ENCODE measurements around the gene LGALSL.

LGALSL gene

DNA sequence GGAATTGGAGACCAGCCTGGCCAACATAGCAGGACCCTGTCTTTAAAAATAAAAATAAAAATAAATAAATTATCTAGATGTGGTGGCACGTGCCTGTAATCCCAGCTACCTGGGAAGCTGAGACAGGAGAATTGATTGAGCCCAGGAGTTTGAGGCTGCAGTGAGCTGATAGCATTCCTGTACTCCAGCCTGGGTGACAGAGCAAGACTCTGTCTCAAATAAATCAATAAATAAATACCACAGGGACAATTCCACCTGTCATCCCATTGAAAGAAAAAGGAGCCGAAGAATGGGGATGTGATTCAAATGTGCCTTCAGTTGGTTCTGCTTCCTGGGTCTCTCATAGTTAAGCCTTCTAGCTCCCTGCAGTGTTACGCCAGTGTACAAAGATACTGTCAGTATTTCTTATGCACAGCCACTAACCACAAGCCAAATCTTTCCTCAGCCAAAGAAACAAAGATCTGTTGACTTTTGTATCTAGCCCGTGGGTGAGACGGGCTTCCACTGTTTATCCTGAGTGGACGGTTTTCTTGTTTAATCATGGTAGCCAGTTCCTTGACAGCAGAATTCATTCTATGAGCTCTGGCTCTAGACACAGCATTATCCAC is 12.6 kb downstream of the LGALSL start:
- Histone ChIP-seq H3K4me3 (replicated peaks; ENCODE audit: low read depth, low read length) (no peak overlapping the region), H3K36me3 (ENCODE audit: control insufficient read depth, insufficient read depth, low read length) (no peaks in the 10 kb centered on the region), H3K27me3 (replicated peaks; ENCODE audit: control insufficient read depth, insufficient read depth, low read length) (no peaks in the 10 kb centered on the region)
- no peak for TF ChIP-seq CTCF (IDR thresholded peaks at IDR 0.05; ENCODE audit: insufficient read depth, low read length, poor library complexity, severe bottlenecking)
- no peak for DNase-seq (ENCODE audit: extremely low read depth, insufficient read length)

GRCh38 chr2:64467096-64467843 is 13.3 kb downstream of the LGALSL start:
- Histone ChIP-seq H3K36me3 (ENCODE audit: control insufficient read depth, insufficient read depth, low read length) (no peaks in the 10 kb centered on the region), H3K27me3 (replicated peaks; ENCODE audit: control insufficient read depth, insufficient read depth, low read length) (no peaks in the 10 kb centered on the region), H3K4me3 (replicated peaks; ENCODE audit: low read depth, low read length) (no peak overlapping the region)
- no peak for TF ChIP-seq CTCF (IDR thresholded peaks at IDR 0.05; ENCODE audit: insufficient read depth, low read length, poor library complexity, severe bottlenecking)
- DNase-seq (ENCODE audit: extremely low read depth, insufficient read length): no peak

DNA sequence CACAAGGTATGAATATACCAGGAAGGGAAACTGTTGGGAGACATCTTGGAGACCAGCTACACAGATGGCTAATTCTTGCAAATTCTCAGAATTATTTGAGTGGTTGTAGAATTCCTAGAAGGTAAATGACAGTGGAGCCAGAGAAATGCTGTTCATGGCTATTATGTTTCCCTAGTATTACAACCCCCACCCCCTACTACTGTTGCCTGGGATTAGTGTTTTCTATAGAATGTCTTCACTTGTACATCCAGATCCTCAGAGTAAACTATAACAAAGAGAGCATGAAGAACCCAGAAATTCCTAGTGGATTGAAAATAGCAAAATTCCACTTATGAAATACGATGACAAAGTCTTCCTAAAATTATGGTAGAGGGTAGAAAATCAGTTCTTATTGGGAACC is 15.3 kb downstream of the LGALSL start:
- DNase-seq (ENCODE audit: extremely low read depth, insufficient read length): no peak
- H3K27me3 ChIP-seq (replicated peaks; ENCODE audit: control insufficient read depth, insufficient read depth, low read length): no peaks in the 10 kb centered on the region
- H3K4me3 ChIP-seq (replicated peaks; ENCODE audit: low read depth, low read length): no peak overlapping the region
- H3K36me3 ChIP-seq (ENCODE audit: control insufficient read depth, insufficient read depth, low read length): no peaks in the 10 kb centered on the region
- TF ChIP-seq CTCF (IDR thresholded peaks at IDR 0.05; ENCODE audit: insufficient read depth, low read length, poor library complexity, severe bottlenecking): no peak

DNA sequence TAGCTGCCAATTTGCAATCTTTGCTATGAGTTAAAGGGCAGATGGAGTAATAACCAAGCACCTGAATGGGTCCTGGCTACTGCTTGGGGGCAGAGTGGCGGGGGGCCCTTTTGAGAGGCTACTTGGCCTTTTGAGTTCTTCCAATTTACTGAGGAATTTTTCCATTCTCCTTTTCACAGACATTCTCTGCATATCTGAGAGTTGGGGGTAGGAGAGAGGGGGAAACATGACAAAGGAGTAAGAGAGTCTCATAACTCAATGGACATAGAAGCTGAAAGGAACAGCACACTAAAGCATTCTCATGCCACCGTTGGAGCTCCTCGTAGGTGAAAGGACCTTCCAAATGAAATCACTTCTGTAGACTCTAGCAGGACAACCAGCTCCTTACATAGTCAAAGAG is 16.1 kb downstream of the LGALSL start:
- no peak for TF ChIP-seq CTCF (IDR thresholded peaks at IDR 0.05; ENCODE audit: insufficient read depth, low read length, poor library complexity, severe bottlenecking)
- Histone ChIP-seq H3K4me3 (replicated peaks; ENCODE audit: low read depth, low read length) (no peak overlapping the region), H3K36me3 (ENCODE audit: control insufficient read depth, insufficient read depth, low read length) (no peaks in the 10 kb centered on the region), H3K27me3 (replicated peaks; ENCODE audit: control insufficient read depth, insufficient read depth, low read length) (no peaks in the 10 kb centered on the region)
- DNase-seq (ENCODE audit: extremely low read depth, insufficient read length): no peak

GRCh38 chr2:64470766-64471295 is 16.9 kb downstream of the LGALSL start:
- no peak for DNase-seq (ENCODE audit: extremely low read depth, insufficient read length)
- no peaks in the 10 kb centered on the region for H3K36me3 ChIP-seq (ENCODE audit: control insufficient read depth, insufficient read depth, low read length)
- no peak overlapping the region for H3K4me3 ChIP-seq (replicated peaks; ENCODE audit: low read depth, low read length)
- TF ChIP-seq CTCF (IDR thresholded peaks at IDR 0.05; ENCODE audit: insufficient read depth, low read length, poor library complexity, severe bottlenecking): no peak
- no peaks in the 10 kb centered on the region for H3K27me3 ChIP-seq (replicated peaks; ENCODE audit: control insufficient read depth, insufficient read depth, low read length)

Measured in GM06990 (cell line).